Trophoblast cell (in vitro differentiated cells and primary cell): ENCODE results near the gene TEKT5.
A peak's percentile ranks its signal among the peaks of the same experiment; 100 is the strongest.

ENCODE experiments used
- DNase-seq, 2 donors: peaks; one replicate each; pipeline ENCODE4 v3.0.0-alpha.2; 2016
- H2AFZ ChIP-seq: 2 replicates; pipeline ENCODE4 v1.6.1; 2013; ENCODE audit warnings: low read length, moderate library complexity, mild to moderate bottlenecking; ENCODE audit not compliant: insufficient read depth, poor library complexity
- H2AK5ac ChIP-seq: 2 replicates; pipeline ENCODE4 v1.6.1; 2013; ENCODE audit warnings: mild to moderate bottlenecking, low read length
- H2BK120ac ChIP-seq: 2 replicates; pipeline ENCODE4 v1.6.1; 2013; ENCODE audit warnings: low read length, mild to moderate bottlenecking, moderate library complexity; ENCODE audit not compliant: insufficient read depth, poor library complexity
- H2BK12ac ChIP-seq: 2 replicates; pipeline ENCODE4 v1.6.1; 2013; ENCODE audit warnings: mild to moderate bottlenecking, low read length, moderate library complexity
- H2BK5ac ChIP-seq: 2 replicates; pipeline ENCODE4 v1.6.1; 2013; ENCODE audit warnings: low read length, low read depth, moderate library complexity, mild to moderate bottlenecking; ENCODE audit not compliant: poor library complexity
- H3K14ac ChIP-seq: 2 replicates; pipeline ENCODE4 v1.6.1; 2013; ENCODE audit warnings: mild to moderate bottlenecking, low read length
- H3K18ac ChIP-seq: 2 replicates; pipeline ENCODE4 v1.6.1; 2013; ENCODE audit warnings: mild to moderate bottlenecking, low read length
- H3K23ac ChIP-seq: 2 replicates; pipeline ENCODE4 v1.6.1; 2013; ENCODE audit warnings: low read length
- H3K27ac ChIP-seq: 2 replicates; pipeline ENCODE4 v1.5.1; 2013; ENCODE audit warnings: low read depth, mild to moderate bottlenecking, inconsistent platforms, low read length, moderate library complexity
- H3K27me3 ChIP-seq: 2 replicates; pipeline ENCODE4 v1.6.1; 2013; ENCODE audit warnings: inconsistent platforms, mild to moderate bottlenecking, low read length, moderate library complexity; ENCODE audit not compliant: insufficient read depth
- H3K36me3 ChIP-seq, 2 experiments: 1 replicate in 1 of 2; 2 replicates in 1 of 2; pipeline ENCODE4 v1.6.1; 2013; ENCODE audit warnings: low read length in 2 of 2, mild to moderate bottlenecking in 2 of 2, moderate library complexity in 1 of 2; ENCODE audit not compliant: insufficient read depth in 2 of 2, control insufficient read depth in 1 of 2
- H3K4ac ChIP-seq: 2 replicates; pipeline ENCODE4 v1.6.1; 2013; ENCODE audit warnings: low read depth, mild to moderate bottlenecking, low read length, moderate library complexity
- H3K4me1 ChIP-seq, 2 experiments: 1 replicate in 1 of 2; 2 replicates in 1 of 2; pipeline ENCODE4 v1.6.1; 2013; ENCODE audit warnings: low read length in 2 of 2, mild to moderate bottlenecking in 2 of 2, moderate library complexity in 1 of 2; ENCODE audit not compliant: insufficient read depth in 2 of 2, control insufficient read depth in 1 of 2
- H3K4me2 ChIP-seq: 2 replicates; pipeline ENCODE4 v1.6.1; 2013; ENCODE audit warnings: inconsistent platforms, mild to moderate bottlenecking, low read length, moderate library complexity
- H3K4me3 ChIP-seq: 2 replicates; pipeline ENCODE4 v1.5.1; 2013; ENCODE audit warnings: mild to moderate bottlenecking, low read depth, low read length, inconsistent platforms
- H3K79me1 ChIP-seq: one replicate; pipeline ENCODE4 v1.6.1; 2013; ENCODE audit warnings: low read length
- H3K79me2 ChIP-seq: 2 replicates; pipeline ENCODE4 v1.6.1; 2013; ENCODE audit warnings: low read length, mild to moderate bottlenecking; ENCODE audit not compliant: control insufficient read depth, insufficient read depth, poor library complexity
- H3K9ac ChIP-seq: 2 replicates; pipeline ENCODE4 v1.6.1; 2013; ENCODE audit warnings: mild to moderate bottlenecking, low read length
- H3K9me3 ChIP-seq: 2 replicates; pipeline ENCODE4 v1.6.1; 2013; ENCODE audit warnings: low read depth, mild to moderate bottlenecking, control low read depth, inconsistent platforms, low read length; ENCODE audit not compliant: insufficient read depth
- H4K12ac ChIP-seq: 2 replicates; pipeline ENCODE4 v1.6.1; 2013; ENCODE audit warnings: low read depth, mild to moderate bottlenecking, low read length, moderate library complexity
- H4K8ac ChIP-seq: 2 replicates; pipeline ENCODE4 v1.6.1; 2013; ENCODE audit warnings: low read depth, mild to moderate bottlenecking, low read length, moderate library complexity
- H4K91ac ChIP-seq: one replicate; pipeline ENCODE4 v1.6.1; 2013; ENCODE audit warnings: low read depth, mild to moderate bottlenecking, low read length, moderate library complexity
- WGBS: extraction: QIAGEN DNeasy Blood & Tissue Kit; methylation state at CpG from one replicate; pipeline ENCODE4 v1.1.7; 2013; ENCODE audit warnings: missing lambda C conversion rate; ENCODE audit not compliant: insufficient read length, insufficient coverage; ENCODE audit errors: extremely low coverage; 5-methylcytosine and 5-hydroxymethylcytosine counted together

Gene TEKT5

DNA sequence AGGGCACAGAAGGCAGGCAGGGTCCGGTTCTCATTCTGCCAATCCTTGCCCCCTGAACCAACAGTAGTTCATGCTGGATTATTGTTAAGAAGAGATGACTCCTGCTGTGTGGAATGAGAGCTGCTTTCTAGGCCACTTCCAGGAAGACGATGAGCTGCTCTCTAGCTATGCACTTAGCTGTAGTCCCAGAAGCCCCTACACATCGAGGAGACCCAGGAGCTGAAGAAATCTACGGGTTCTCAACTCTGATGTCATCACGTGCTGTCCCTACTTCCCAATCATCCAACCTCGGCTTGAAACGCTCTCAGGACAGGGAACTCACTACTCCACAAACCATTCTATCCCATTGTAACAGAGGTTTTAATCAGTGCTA is 85.3 kb downstream of the TEKT5 start:
- H2AFZ ChIP-seq: no peak overlapping the region
- H3K79me2 ChIP-seq: no peaks in the 10 kb centered on the region
- no peaks in the 10 kb centered on the region for H3K36me3 ChIP-seq
- peak overlapping the region; percentile 50 for H3K14ac ChIP-seq
- H4K12ac ChIP-seq: no peak overlapping the region
- H4K91ac ChIP-seq: peak overlapping the region; percentile 69
- DNase-seq: peak; percentile 84 to 90
- peak overlapping the region; percentile 54 for H3K18ac ChIP-seq
- no peak overlapping the region for H2BK12ac ChIP-seq
- H2AK5ac ChIP-seq: no peak overlapping the region
- H3K27ac ChIP-seq: peak overlapping the region; percentile 35
- H3K9me3 ChIP-seq: no peaks in the 10 kb centered on the region
- no peak overlapping the region for H3K9ac ChIP-seq
- H4K8ac ChIP-seq: peak overlapping the region; percentile 44
- H3K4me1 ChIP-seq: peaks cover 9% of the 10 kb centered on the region in 2 experiments
- no peak overlapping the region for H3K4me3 ChIP-seq
- H3K23ac ChIP-seq: no peak overlapping the region
- peaks cover 5% of the 10 kb centered on the region for H3K79me1 ChIP-seq
- H2BK5ac ChIP-seq: peak overlapping the region; percentile 70
- H3K27me3 ChIP-seq: no peaks in the 10 kb centered on the region
- no CpG with 5 or more reads among the region's 7 CpGs for WGBS
- H3K4me2 ChIP-seq: no peak overlapping the region
- peak overlapping the region; percentile 65 for H2BK120ac ChIP-seq
- H3K4ac ChIP-seq: peak overlapping the region; percentile 34

DNA sequence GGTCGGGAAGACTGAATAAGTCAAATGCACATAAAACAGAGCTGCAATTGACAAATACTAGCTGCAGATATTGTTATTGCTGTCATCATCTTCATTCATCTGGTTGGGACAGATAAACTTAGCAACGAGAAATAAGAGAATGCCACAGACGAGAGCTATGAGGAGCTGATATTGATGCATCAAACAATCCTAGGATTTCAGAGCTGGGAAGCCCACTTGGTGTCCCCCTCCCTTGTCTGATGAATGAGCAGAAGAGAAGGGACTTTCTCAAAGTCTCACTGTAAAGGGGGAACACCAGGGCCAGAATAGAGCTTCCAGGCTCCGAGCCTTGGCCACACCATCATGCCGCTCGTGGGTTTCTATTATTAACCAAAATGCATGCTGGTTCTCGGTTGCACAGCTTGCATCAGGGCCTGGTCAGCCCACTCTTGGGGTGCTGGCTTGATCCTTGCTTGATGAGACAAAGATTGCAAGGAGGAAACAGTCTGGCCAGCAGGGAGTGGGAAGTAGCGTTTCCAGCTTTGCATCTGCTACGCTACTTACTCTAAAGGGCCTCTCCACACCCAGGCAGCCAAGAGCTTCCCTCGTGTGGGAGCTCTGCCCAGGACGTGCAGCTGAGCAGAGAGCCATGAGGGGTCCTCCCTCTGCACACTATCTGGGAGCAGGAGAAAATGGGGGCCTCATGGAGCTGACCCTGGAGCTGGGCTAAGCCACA is 85.9 kb downstream of the TEKT5 start:
- peak overlapping the region; percentile 72 for H2BK12ac ChIP-seq
- H3K4ac ChIP-seq: peak overlapping the region; percentile 34
- no peak overlapping the region for H3K9ac ChIP-seq
- DNase-seq: peak in 1 of 2 donors; percentile 4
- peaks cover 5% of the 10 kb centered on the region for H3K79me1 ChIP-seq
- H2BK120ac ChIP-seq: peak overlapping the region; percentile 65
- H3K27ac ChIP-seq: peak overlapping the region; percentile 35
- H2BK5ac ChIP-seq: peak overlapping the region; percentile 70
- peak overlapping the region; percentile 44 for H4K8ac ChIP-seq
- H3K79me2 ChIP-seq: no peaks in the 10 kb centered on the region
- peaks cover 9% of the 10 kb centered on the region in 2 experiments for H3K4me1 ChIP-seq
- peak overlapping the region; percentile 24 for H2AK5ac ChIP-seq
- no CpG with 5 or more reads among the region's 11 CpGs for WGBS
- H3K18ac ChIP-seq: peak overlapping the region; percentile 54
- H4K12ac ChIP-seq: no peak overlapping the region
- no peaks in the 10 kb centered on the region for H3K36me3 ChIP-seq
- no peaks in the 10 kb centered on the region for H3K27me3 ChIP-seq
- no peaks in the 10 kb centered on the region for H3K9me3 ChIP-seq
- peak overlapping the region; percentile 69 for H4K91ac ChIP-seq
- H3K14ac ChIP-seq: peak overlapping the region; percentile 50
- H3K4me2 ChIP-seq: no peak overlapping the region
- H3K23ac ChIP-seq: no peak overlapping the region
- H3K4me3 ChIP-seq: no peak overlapping the region
- H2AFZ ChIP-seq: no peak overlapping the region

DNA sequence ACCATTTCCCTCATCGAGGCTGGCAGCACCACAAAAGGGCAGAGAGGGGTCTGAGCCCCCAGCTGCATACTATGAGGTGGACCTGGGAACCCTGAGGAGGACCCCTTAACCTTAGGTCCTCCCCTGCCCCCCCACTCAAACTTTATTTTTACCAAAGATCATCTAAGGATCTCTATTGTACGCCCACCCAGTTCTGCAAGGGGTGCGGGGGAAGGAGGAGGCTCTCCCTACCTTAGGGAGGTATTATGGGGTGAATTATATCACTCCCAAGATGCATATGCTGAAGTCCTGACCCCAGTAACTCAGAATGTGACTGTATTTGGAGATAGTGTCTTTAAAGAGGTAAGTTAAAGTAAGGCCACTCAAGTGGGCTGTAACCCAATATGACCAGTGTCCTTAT is 87.6 kb downstream of the TEKT5 start:
- DNase-seq: no peak
- Histone ChIP-seq H3K9me3 (no peaks in the 10 kb centered on the region), H3K4me1 (peaks cover 12 to 14% of the 10 kb centered on the region in 2 experiments), H4K12ac (no peak overlapping the region), H3K79me2 (no peaks in the 10 kb centered on the region), H3K27me3 (no peaks in the 10 kb centered on the region), H2BK120ac (no peak overlapping the region), H2BK12ac (peak overlapping the region; percentile 47), H3K14ac (no peak overlapping the region), H2AK5ac (peak overlapping the region; percentile 44), H3K9ac (no peak overlapping the region), H3K79me1 (peaks cover 14% of the 10 kb centered on the region), H4K91ac (no peak overlapping the region), H3K23ac (no peak overlapping the region), H3K4me3 (no peak overlapping the region), H3K18ac (no peak overlapping the region), H3K4me2 (no peak overlapping the region), H3K4ac (no peak overlapping the region), H4K8ac (no peak overlapping the region), H3K36me3 (no peaks in the 10 kb centered on the region), H2BK5ac (no peak overlapping the region), H2AFZ (no peak overlapping the region), H3K27ac (no peak overlapping the region)
- WGBS: no CpG with 5 or more reads among the region's 3 CpGs

DNA sequence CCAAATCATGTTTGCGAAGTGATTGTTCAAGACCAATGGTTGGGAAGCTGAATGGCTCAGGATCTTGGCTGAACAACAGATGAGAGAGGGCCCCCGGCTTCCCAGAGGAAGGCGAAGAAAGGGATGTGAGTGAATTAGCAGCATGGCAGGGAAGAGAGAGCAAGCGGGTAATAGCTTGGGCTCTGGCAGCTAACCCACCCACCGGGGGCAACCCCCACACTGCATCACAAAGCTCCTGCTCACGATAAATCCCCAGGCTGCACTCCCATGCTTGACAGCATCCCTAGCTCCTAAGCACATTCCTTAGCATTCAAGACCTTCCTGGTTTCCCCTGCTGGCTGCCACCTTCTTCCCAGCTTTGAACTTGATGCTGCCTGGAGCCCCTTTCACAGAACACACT is 88.1 kb downstream of the TEKT5 start:
- Histone ChIP-seq H3K4me3 (no peak overlapping the region), H3K4ac (no peak overlapping the region), H2BK12ac (peak overlapping the region; percentile 47), H3K23ac (no peak overlapping the region), H2AFZ (no peak overlapping the region), H4K8ac (no peak overlapping the region), H3K27ac (no peak overlapping the region), H3K4me2 (no peak overlapping the region), H2BK5ac (no peak overlapping the region), H3K18ac (no peak overlapping the region), H3K9ac (no peak overlapping the region), H3K79me2 (no peaks in the 10 kb centered on the region), H3K14ac (no peak overlapping the region), H3K4me1 (peaks cover 16 to 17% of the 10 kb centered on the region in 2 experiments), H4K91ac (no peak overlapping the region), H4K12ac (no peak overlapping the region), H3K27me3 (no peaks in the 10 kb centered on the region), H2BK120ac (peak overlapping the region; percentile 11), H3K79me1 (peaks cover 18% of the 10 kb centered on the region), H2AK5ac (peak overlapping the region; percentile 44), H3K9me3 (no peaks in the 10 kb centered on the region), H3K36me3 (no peaks in the 10 kb centered on the region)
- DNase-seq: no peak
- WGBS: no CpG with 5 or more reads among the region's 6 CpGs
